IPS-11a (cell line): ENCODE results near the gene LITAF.

Source experiments
- H3K4me3 ChIP-seq: one replicate; pipeline ENCODE4 v1.5.1; 2013; ENCODE audit warnings: low read depth, low read length, control low read depth

LITAF gene

GRCh38 chr16:11554053-11554452 is 32.7 kb downstream of the LITAF start:
- no peak overlapping the region for H3K4me3 ChIP-seq

GRCh38 chr16:11553371-11553770 is 33.3 kb downstream of the LITAF start:
- H3K4me3 ChIP-seq: no peak overlapping the region

GRCh38 chr16:11552440-11552839 is 34.3 kb downstream of the LITAF start:
- no peak overlapping the region for H3K4me3 ChIP-seq

GRCh38 chr16:11551842-11552241 is 34.9 kb downstream of the LITAF start:
- no peak overlapping the region for H3K4me3 ChIP-seq

GRCh38 chr16:11550791-11551498 is 35.8 kb downstream of the LITAF start:
- no peak overlapping the region for H3K4me3 ChIP-seq

GRCh38 chr16:11547118-11547916 is 39.4 kb downstream of the LITAF start:
- no peak overlapping the region for H3K4me3 ChIP-seq

GRCh38 chr16:11546608-11547061 is 40.1 kb downstream of the LITAF start:
- no peak overlapping the region for H3K4me3 ChIP-seq

GRCh38 chr16:11543661-11544393 is 42.9 kb downstream of the LITAF start:
- H3K4me3 ChIP-seq: no peak overlapping the region

- H3K4me3 ChIP-seq: no peak overlapping the region
Observed at GRCh38 chr16:11542069-11542744, 44.5 kb downstream of the LITAF start.

- no peak overlapping the region for H3K4me3 ChIP-seq
Observed at GRCh38 chr16:11539641-11540050, 47.1 kb downstream of the LITAF start.

- no peak overlapping the region for H3K4me3 ChIP-seq
Observed at GRCh38 chr16:11538880-11539279, 47.8 kb downstream of the LITAF start.

- H3K4me3 ChIP-seq: no peak overlapping the region
Observed at GRCh38 chr16:11536104-11536866, 50.4 kb downstream of the LITAF start.

- H3K4me3 ChIP-seq: no peak overlapping the region
Observed at GRCh38 chr16:11535494-11535893, 51.2 kb downstream of the LITAF start.

- H3K4me3 ChIP-seq: no peak overlapping the region
Observed at GRCh38 chr16:11534262-11534661, 52.5 kb downstream of the LITAF start.

- H3K4me3 ChIP-seq: no peak overlapping the region
Observed at GRCh38 chr16:11533588-11533987, 53.1 kb downstream of the LITAF start.

- H3K4me3 ChIP-seq: no peak overlapping the region
Observed at GRCh38 chr16:11530171-11530940, 56.4 kb downstream of the LITAF start.

- no peak overlapping the region for H3K4me3 ChIP-seq
Observed at GRCh38 chr16:11529285-11529684, 57.4 kb downstream of the LITAF start.

GRCh38 chr16:11528053-11528452 is 58.7 kb downstream of the LITAF start:
- H3K4me3 ChIP-seq: no peak overlapping the region

GRCh38 chr16:11526655-11527350 is 59.9 kb downstream of the LITAF start:
- H3K4me3 ChIP-seq: no peak overlapping the region
